Lower leg skin (tissue), 3 donors: Measurements from ENCODE around the gene CABYR.

Source experiments
- POLR2A ChIP-seq, 2 donors: fragments of 450-650 bp; IDR thresholded peaks; one replicate each; pipeline ENCODE4 v1.6.1; 2016 to 2017; ENCODE audit warnings: antibody characterized with exemption in 2 of 2, mild to moderate bottlenecking in 1 of 2, moderate library complexity in 1 of 2
- TF ChIP-seq, protein P1 (sequence below), 3 donors: fragments of 450-650 bp; IDR thresholded peaks; one replicate each; pipeline ENCODE4 v1.5.1; 2016; ENCODE audit warnings: antibody characterized with exemption in 3 of 3, mild to moderate bottlenecking in 3 of 3, moderate library complexity in 2 of 3

- TF ChIP-seq, protein P1, sequence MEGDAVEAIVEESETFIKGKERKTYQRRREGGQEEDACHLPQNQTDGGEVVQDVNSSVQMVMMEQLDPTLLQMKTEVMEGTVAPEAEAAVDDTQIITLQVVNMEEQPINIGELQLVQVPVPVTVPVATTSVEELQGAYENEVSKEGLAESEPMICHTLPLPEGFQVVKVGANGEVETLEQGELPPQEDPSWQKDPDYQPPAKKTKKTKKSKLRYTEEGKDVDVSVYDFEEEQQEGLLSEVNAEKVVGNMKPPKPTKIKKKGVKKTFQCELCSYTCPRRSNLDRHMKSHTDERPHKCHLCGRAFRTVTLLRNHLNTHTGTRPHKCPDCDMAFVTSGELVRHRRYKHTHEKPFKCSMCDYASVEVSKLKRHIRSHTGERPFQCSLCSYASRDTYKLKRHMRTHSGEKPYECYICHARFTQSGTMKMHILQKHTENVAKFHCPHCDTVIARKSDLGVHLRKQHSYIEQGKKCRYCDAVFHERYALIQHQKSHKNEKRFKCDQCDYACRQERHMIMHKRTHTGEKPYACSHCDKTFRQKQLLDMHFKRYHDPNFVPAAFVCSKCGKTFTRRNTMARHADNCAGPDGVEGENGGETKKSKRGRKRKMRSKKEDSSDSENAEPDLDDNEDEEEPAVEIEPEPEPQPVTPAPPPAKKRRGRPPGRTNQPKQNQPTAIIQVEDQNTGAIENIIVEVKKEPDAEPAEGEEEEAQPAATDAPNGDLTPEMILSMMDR (IDR thresholded peaks at IDR 0.05): no peak
- no peak for TF ChIP-seq POLR2A (IDR thresholded peaks at IDR 0.05)
Measured at GRCh38 chr18:24185805-24186204, 46.9 kb downstream of the CABYR start.
